HFF-Myc (cell line): ENCODE measurements around the gene PDE6C.

Experiments
- DNase-seq: peaks from one replicate; pipeline ENCODE4 v3.0.0-alpha.2; 2011; ENCODE audit warnings: low read depth; ENCODE audit errors: extremely low read depth
- H3K4me3 ChIP-seq: replicated peaks from 2 replicates; pipeline ENCODE4 v1.5.1; 2011; ENCODE audit warnings: low read depth, mild to moderate bottlenecking, control low read depth, low read length
- TF ChIP-seq, protein P1 (sequence below): IDR thresholded peaks from 2 replicates; pipeline ENCODE4 v1.5.1; 2012; ENCODE audit warnings: mild to moderate bottlenecking, low read depth, low read length, control low read depth; ENCODE audit errors: missing control alignments

PDE6C gene

DNA sequence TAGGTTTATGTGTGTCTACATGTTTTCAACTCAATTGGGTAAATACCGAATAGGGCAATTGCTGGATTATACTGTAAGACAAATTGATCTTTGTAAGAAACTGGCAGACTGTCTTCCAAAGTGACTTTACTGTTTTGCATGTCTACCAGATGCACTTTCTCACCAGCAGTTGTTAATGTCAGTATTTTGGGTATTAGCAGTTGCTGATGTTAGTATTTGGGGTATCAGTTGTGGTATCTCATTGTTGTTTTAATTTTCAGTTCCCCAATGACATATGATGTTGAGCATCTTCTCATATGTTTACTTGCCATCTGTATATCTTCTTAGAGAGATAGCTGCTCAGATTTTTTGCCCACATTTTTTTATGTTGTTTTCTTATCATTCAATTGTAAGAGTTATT is 10.6 kb downstream of the PDE6C start:
- H3K4me3 ChIP-seq = no peak overlapping the region
- DNase-seq = no peak
- TF ChIP-seq, protein P1, sequence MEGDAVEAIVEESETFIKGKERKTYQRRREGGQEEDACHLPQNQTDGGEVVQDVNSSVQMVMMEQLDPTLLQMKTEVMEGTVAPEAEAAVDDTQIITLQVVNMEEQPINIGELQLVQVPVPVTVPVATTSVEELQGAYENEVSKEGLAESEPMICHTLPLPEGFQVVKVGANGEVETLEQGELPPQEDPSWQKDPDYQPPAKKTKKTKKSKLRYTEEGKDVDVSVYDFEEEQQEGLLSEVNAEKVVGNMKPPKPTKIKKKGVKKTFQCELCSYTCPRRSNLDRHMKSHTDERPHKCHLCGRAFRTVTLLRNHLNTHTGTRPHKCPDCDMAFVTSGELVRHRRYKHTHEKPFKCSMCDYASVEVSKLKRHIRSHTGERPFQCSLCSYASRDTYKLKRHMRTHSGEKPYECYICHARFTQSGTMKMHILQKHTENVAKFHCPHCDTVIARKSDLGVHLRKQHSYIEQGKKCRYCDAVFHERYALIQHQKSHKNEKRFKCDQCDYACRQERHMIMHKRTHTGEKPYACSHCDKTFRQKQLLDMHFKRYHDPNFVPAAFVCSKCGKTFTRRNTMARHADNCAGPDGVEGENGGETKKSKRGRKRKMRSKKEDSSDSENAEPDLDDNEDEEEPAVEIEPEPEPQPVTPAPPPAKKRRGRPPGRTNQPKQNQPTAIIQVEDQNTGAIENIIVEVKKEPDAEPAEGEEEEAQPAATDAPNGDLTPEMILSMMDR = no peak

DNA sequence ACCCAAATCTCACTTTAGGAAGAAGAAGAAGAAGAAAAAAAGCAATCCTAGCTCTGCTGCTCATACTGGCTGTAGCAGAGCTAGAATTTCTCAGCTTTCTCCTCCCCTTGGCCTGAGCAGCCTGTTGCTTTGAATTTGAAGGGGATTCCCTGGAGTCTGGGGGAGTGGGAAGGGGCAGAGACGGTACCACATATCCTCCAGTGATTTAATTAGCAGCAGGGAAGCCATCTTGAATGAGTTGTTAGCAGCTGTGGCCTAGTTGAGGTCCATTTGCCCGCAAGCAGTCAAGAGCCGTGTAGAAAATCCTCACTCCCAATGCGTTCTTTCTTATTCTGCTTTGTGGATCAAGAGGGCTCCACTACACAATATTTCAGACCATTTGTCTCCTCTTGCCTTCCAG is 16.5 kb downstream of the PDE6C start:
- TF ChIP-seq, protein P1 = no peak
- no peak for DNase-seq

DNA sequence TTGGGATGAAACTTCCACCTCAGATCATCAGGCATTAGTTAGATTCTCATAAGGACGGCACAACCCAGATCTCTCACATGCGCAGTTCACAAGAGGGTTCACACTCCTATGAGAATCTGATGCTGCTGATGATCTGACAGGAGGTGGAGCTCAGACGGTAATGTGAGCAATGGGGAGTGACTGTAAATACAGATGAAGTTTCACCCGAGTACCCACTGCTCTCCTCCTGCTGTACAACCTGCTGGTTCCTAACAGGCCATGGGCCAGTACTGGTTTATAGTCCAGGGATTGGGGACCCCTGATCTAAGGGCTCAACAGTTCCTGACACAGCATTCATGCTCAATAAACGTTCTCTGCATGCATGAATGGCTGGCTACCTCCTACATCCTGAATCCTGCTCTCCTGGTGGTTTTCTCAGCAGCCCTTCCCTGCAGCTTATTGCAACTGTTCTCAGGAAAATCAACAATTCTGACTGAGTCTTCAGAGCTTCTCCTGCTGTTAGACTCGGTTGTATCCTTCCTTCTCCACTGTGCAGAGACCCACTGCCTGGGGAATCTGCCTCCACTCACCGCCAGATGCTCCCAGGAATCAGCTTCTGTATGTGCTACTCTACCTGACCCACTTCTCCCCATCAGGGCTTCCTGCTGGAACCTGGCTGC is 17.4 kb downstream of the PDE6C start:
- no peak overlapping the region for H3K4me3 ChIP-seq
- DNase-seq = no peak
- TF ChIP-seq, protein P1 = no peak

More for the DNA sequence above, 16.5 kb downstream of the PDE6C start:
- no peak overlapping the region for H3K4me3 ChIP-seq

DNA sequence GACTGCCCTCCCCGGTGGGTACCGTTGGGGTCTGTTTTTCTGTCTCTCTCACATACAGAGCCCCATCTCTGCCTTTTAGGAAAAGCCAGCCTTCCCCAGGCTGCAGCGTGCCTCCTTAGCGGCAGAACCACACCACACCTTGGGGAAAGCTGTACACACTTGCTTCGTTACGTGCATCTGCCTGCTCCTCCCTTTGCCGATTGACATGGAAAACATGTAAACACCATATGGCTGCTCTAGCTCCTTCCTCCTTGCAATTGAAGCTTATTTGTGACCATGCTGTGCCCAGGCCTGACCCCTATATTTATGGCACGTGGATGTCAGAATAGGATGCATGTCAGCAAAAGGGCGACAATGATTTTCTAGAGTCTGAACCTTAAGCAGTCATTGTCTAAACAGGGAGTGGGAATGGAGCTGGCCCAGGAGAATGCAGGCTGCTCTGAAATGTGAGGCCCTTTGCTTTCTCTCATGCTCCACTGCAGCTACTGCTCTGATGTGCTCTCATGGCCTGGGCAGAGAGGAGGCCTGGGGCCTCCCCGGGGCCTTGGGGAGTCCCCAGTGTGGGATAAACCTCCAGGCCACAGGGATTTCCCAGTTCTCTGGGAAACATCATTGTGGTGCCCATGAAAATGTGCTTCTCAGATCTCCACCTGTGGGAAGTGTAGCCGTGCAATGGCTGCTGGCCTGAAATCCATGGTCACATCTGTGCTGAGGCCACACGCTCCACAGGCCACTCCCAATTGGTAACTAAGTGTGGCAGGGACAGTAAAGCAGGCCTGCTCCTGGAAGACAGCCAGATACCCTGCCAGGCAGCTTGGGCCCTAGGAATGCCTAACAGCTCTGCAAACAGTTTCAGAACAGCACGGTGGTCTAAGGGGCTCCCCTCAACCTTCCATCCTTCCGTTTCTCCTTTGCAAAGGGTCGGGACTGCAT is 18.6 kb downstream of the PDE6C start:
- TF ChIP-seq, protein P1 = no peak
- H3K4me3 ChIP-seq = no peak overlapping the region
- no peak for DNase-seq

DNA sequence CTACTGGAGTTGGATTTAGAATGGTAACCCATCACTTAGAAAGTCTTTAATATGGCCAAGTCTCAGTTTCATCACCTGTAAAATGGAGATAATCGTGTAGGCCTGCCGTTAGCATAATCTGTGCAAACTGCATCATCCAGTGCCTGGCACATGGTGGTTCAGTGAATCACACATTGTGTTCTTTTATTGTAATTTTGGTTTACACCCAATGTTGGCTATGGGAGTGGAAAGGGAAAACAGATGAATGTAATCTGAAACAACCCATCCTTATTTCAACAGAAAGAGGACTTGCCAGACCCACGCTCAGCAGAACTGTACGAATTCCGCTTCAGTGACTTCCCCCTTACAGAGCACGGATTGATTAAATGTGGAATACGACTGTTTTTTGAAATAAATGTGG is 27.5 kb downstream of the PDE6C start:
- TF ChIP-seq, protein P1 = no peak
- no peak for DNase-seq

DNA sequence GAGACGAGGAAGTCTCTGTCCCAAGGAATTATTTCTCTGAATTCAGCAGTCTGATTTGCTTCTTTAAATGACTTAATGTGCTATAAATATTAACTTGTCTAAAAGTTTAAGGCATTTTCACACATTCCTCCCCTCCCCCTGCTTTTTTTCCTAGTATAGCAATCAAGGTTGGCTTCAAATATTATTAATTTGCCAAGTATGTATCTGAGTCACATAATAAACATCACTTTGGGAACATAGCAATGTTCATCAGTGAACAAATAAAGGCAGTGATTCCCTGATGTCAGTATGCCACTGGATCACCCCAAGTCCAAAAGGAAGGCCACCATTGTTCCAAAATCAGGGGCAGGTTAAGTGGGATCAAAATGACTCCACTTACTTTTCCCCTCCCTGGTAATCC is 40.5 kb downstream of the PDE6C start:
- TF ChIP-seq, protein P1 = no peak
- no peak overlapping the region for H3K4me3 ChIP-seq
- DNase-seq = no peak

More for the DNA sequence above, 27.5 kb downstream of the PDE6C start:
- H3K4me3 ChIP-seq = no peak overlapping the region
